Caco-2 (cell line): ENCODE data around the gene ADCK2. TPM values are rescaled to one million over a fixed set of nuclear protein-coding genes. Genes with fewer than 3 reads are reported as not detected.
"Not testable (repeated sequence)": the region's sequence is repeated elsewhere in the genome, so short reads cannot be mapped to it uniquely, and the experiment has no call there.

Experiments
- BruUV-seq: library from RNA; stranded (reverse); fragments of 400-500 nt; replicated peaks from 2 replicates; lab custom pipeline; 2021; lab: Mats Ljungman, UMichigan
- CTCF ChIA-PET: fragments of 300-600 bp; sonication (Branson Sonifier 250); formaldehyde crosslinking; loops from one replicate; lab custom pipeline; 2022; ENCODE audit warnings: antibody characterized with exemption; lab: Charles Lee
- POLR2A ChIA-PET: fragments of 300-600 bp; sonication (Branson Sonifier 250); formaldehyde crosslinking; loops from one replicate; lab custom pipeline; 2022; ENCODE audit warnings: antibody characterized with exemption; lab: Charles Lee
- DNase-seq, 2 experiments: peaks; one replicate each; pipeline versions ENCODE4 v3.0.0 to v3.0.0-alpha.2; 2020 to 2022
- H3K27me3 ChIP-seq: replicated peaks from 2 replicates; pipeline ENCODE4 v1.6.0; 2011; ENCODE audit warnings: low read length; ENCODE audit not compliant: control insufficient read depth, insufficient read depth
- H3K36me3 ChIP-seq: 2 replicates; pipeline ENCODE4 v1.5.1; 2011; ENCODE audit warnings: low read length; ENCODE audit not compliant: control insufficient read depth, insufficient read depth
- H3K4me1 ChIP-seq: fragments of 250-450 bp; sonication (Bioruptor Pico); 2 replicates; pipeline ENCODE4 v1.5.1; 2020; ENCODE audit warnings: mild to moderate bottlenecking
- H3K4me3 ChIP-seq: 2 replicates; pipeline ENCODE4 v1.5.1; 2011; ENCODE audit warnings: low read depth, mild to moderate bottlenecking, control low read depth, low read length
- H3K9me3 ChIP-seq: fragments of 250-450 bp; sonication (Bioruptor Pico); 2 replicates; pipeline ENCODE4 v1.5.1; 2020; ENCODE audit warnings: mild to moderate bottlenecking, moderate library complexity
- H3K27ac Mint-ChIP-seq: one replicate; pipeline ENCODE4 v1.8.0; 2022; ENCODE audit warnings: mixed read lengths; ENCODE audit not compliant: unreplicated experiment
- H3K27me3 Mint-ChIP-seq: one replicate; pipeline ENCODE4 v1.8.0; 2022; ENCODE audit warnings: mixed read lengths; ENCODE audit not compliant: insufficient read depth, unreplicated experiment
- H3K36me3 Mint-ChIP-seq: one replicate; pipeline ENCODE4 v1.8.0; 2022; ENCODE audit warnings: mild to moderate bottlenecking, mixed read lengths; ENCODE audit not compliant: insufficient read depth, unreplicated experiment
- H3K4me1 Mint-ChIP-seq: one replicate; pipeline ENCODE4 v1.8.0; 2022; ENCODE audit warnings: low read depth, mixed read lengths; ENCODE audit not compliant: unreplicated experiment
- H3K4me3 Mint-ChIP-seq: one replicate; pipeline ENCODE4 v1.8.0; 2022; ENCODE audit warnings: mild to moderate bottlenecking, moderate library complexity, mixed read lengths; ENCODE audit not compliant: unreplicated experiment
- H3K9me3 Mint-ChIP-seq: one replicate; pipeline ENCODE4 v1.8.0; 2022; ENCODE audit warnings: mixed read lengths; ENCODE audit not compliant: unreplicated experiment
- intact Hi-C: fragments of 100-400 bp; cut with micrococcal nuclease; formaldehyde crosslinking; loops from one replicate; pipeline ENCODE4 v1.10.0; 2022; ENCODE audit not compliant: unreplicated experiment
- total RNA-seq: library from RNA; stranded (reverse); gene quantifications from 2 replicates; pipeline ENCODE4 v1.2.3, GENCODE V29; 2022
- TF ChIP-seq, protein P1 (sequence below), 2 experiments: fragments of 200-600 bp in 1 of 2; IDR thresholded peaks; 1 replicate in 1 of 2; 2 replicates in 1 of 2; pipeline versions ENCODE4 v1.5.1 to v1.8.0; 2011 to 2022; ENCODE audit warnings: antibody characterized with exemption in 1 of 2, control low read depth in 1 of 2, inconsistent platforms in 1 of 2, low read depth in 1 of 2, low read length in 1 of 2, mild to moderate bottlenecking in 1 of 2, moderate library complexity in 1 of 2; ENCODE audit not compliant: insufficient read depth in 1 of 2, severe bottlenecking in 1 of 2, unreplicated experiment in 1 of 2

The ADCK2 gene
- total RNA-seq, 1 experiment from 2014 or later = 17.7 TPM

- CTCF ChIA-PET = no interaction called here
- Mint-ChIP-seq H3K9me3 (no peaks in the 10 kb centered on the region), H3K4me3 (no peak overlapping the region), H3K27ac (no peak overlapping the region), H3K4me1 (no peaks in the 10 kb centered on the region), H3K27me3 (no peaks in the 10 kb centered on the region), H3K36me3 (peaks cover 42% of the 10 kb centered on the region)
- BruUV-seq = no TSS peak
- no peaks in the 10 kb centered on the region for H3K9me3 ChIP-seq
- no peaks in the 10 kb centered on the region for H3K27me3 ChIP-seq
- TF ChIP-seq, protein P1, sequence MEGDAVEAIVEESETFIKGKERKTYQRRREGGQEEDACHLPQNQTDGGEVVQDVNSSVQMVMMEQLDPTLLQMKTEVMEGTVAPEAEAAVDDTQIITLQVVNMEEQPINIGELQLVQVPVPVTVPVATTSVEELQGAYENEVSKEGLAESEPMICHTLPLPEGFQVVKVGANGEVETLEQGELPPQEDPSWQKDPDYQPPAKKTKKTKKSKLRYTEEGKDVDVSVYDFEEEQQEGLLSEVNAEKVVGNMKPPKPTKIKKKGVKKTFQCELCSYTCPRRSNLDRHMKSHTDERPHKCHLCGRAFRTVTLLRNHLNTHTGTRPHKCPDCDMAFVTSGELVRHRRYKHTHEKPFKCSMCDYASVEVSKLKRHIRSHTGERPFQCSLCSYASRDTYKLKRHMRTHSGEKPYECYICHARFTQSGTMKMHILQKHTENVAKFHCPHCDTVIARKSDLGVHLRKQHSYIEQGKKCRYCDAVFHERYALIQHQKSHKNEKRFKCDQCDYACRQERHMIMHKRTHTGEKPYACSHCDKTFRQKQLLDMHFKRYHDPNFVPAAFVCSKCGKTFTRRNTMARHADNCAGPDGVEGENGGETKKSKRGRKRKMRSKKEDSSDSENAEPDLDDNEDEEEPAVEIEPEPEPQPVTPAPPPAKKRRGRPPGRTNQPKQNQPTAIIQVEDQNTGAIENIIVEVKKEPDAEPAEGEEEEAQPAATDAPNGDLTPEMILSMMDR (IDR thresholded peaks at IDR 0.05; ENCODE audit: insufficient read depth in 1 of 2, low read depth in 1 of 2, low read length in 1 of 2, severe bottlenecking in 1 of 2, unreplicated experiment in 1 of 2) = no peak
- no peak for DNase-seq
- H3K4me1 ChIP-seq = no peaks in the 10 kb centered on the region
- intact Hi-C loops = no loop called here
- no peak overlapping the region for H3K4me3 ChIP-seq
- H3K36me3 ChIP-seq = no peaks in the 10 kb centered on the region; the same call in 1 of the 2 replicates
- POLR2A ChIA-PET = no interaction called here
Observed at GRCh38 chr7:140734729-140735128, 62.0 kb downstream of the ADCK2 start.

DNA sequence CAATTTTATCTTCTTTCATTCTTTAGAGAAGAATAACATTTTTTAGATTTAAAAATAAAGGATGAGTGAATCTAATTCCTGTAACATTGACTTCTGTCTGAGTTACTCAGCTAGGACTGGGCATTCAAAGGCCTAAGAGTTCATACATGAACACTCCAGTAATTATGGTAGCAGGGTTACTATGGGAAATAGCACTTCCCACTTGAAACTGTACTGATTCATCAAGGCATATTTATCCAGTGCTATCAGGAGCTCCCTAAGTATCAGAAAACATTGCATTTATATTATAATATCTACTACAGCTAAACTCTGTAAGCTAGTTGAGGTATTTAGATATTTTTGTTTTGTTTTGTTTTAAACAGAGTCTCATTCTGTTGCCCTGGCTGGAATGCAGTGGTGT, 65.5 kb downstream of the ADCK2 start:
- H3K4me3 ChIP-seq = no peak overlapping the region
- no peak overlapping the region for H3K27ac Mint-ChIP-seq
- TF ChIP-seq, protein P1 (IDR thresholded peaks at IDR 0.05; ENCODE audit: insufficient read depth in 1 of 2, low read depth in 1 of 2, low read length in 1 of 2, severe bottlenecking in 1 of 2, unreplicated experiment in 1 of 2) = no peak
- H3K36me3 Mint-ChIP-seq = peaks cover 32% of the 10 kb centered on the region
- H3K4me3 Mint-ChIP-seq = no peak overlapping the region
- H3K9me3 ChIP-seq = no peaks in the 10 kb centered on the region
- H3K27me3 Mint-ChIP-seq = no peaks in the 10 kb centered on the region
- ChIA-PET CTCF (no interaction called here), POLR2A (no interaction called here)
- H3K36me3 ChIP-seq = no peaks in the 10 kb centered on the region
- no peaks in the 10 kb centered on the region for H3K27me3 ChIP-seq
- no peaks in the 10 kb centered on the region for H3K9me3 Mint-ChIP-seq
- intact Hi-C loops = no loop called here
- H3K4me1 Mint-ChIP-seq = peaks cover 6% of the 10 kb centered on the region
- H3K4me1 ChIP-seq = peaks cover 12% of the 10 kb centered on the region
- no peak for DNase-seq
- BruUV-seq = no TSS peak

- H3K27ac Mint-ChIP-seq, H3K9me3 Mint-ChIP-seq, H3K27me3 Mint-ChIP-seq, CTCF ChIA-PET, H3K9me3 ChIP-seq, BruUV-seq, POLR2A ChIA-PET, H3K4me3 ChIP-seq, H3K4me3 Mint-ChIP-seq, H3K27me3 ChIP-seq, intact Hi-C loops, H3K36me3 ChIP-seq, H3K4me1 Mint-ChIP-seq, DNase-seq: not testable (repeated sequence)
- peaks cover 12% of the 10 kb centered on the region for H3K4me1 ChIP-seq
- peaks cover 17% of the 10 kb centered on the region for H3K36me3 Mint-ChIP-seq
Observed at GRCh38 chr7:140743255-140743654, 70.5 kb downstream of the ADCK2 start.

DNA sequence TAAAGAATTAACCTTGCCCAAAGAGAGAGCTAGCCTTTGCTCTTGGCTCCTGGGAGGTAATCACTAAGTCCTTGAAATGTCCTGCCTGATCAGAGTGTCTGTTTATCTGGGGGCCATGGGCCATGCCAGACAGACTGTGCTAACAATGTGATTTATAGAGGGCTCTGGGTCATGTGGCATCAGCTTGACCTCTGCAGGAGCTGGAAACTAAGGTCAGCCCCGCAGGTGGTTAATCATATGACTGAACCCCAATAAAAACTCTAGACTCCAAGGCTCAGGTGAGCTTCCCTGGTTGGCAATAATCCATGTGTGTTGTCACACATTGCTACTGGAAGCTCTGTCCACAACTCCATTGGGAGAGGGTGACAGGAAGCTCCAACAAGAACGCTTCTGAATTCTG, 71.3 kb downstream of the ADCK2 start:
- no peak overlapping the region for H3K4me3 ChIP-seq
- intact Hi-C loops = no loop called here
- H3K9me3 ChIP-seq = no peaks in the 10 kb centered on the region
- no peaks in the 10 kb centered on the region for H3K27me3 Mint-ChIP-seq
- peaks cover 12% of the 10 kb centered on the region for H3K4me1 ChIP-seq
- no peak for DNase-seq
- H3K27ac Mint-ChIP-seq = no peak overlapping the region
- no TSS peak for BruUV-seq
- H3K36me3 ChIP-seq = no peaks in the 10 kb centered on the region
- ChIA-PET POLR2A (no interaction called here), CTCF (no interaction called here)
- H3K9me3 Mint-ChIP-seq = no peaks in the 10 kb centered on the region
- peaks cover 6% of the 10 kb centered on the region for H3K4me1 Mint-ChIP-seq
- peaks cover 12% of the 10 kb centered on the region for H3K36me3 Mint-ChIP-seq
- H3K4me3 Mint-ChIP-seq = no peak overlapping the region
- TF ChIP-seq, protein P1 (IDR thresholded peaks at IDR 0.05; ENCODE audit: insufficient read depth in 1 of 2, low read depth in 1 of 2, low read length in 1 of 2, severe bottlenecking in 1 of 2, unreplicated experiment in 1 of 2) = no peak
- H3K27me3 ChIP-seq = no peaks in the 10 kb centered on the region
